ENCODE data around the gene EPS15.

The EPS15 gene

GRCh38 chr1:51316113-51316845 is 202.8 kb downstream of the EPS15 start:
- DNase-seq (ENCODE audit: low read depth in 2 of 2), result no peak

GRCh38 chr1:51314974-51315373 is 204.1 kb downstream of the EPS15 start:
- DNase-seq (ENCODE audit: low read depth in 2 of 2), result no peak

GRCh38 chr1:51313961-51314777 is 204.9 kb downstream of the EPS15 start:
- no peak for DNase-seq (ENCODE audit: low read depth in 2 of 2)

- no peak for DNase-seq (ENCODE audit: low read depth in 2 of 2)
Observed at GRCh38 chr1:51313268-51313852, 205.7 kb downstream of the EPS15 start.

- DNase-seq (ENCODE audit: low read depth in 2 of 2), result no peak
Observed at GRCh38 chr1:51312718-51313117, 206.3 kb downstream of the EPS15 start.

- DNase-seq (ENCODE audit: low read depth in 2 of 2), result no peak
Observed at GRCh38 chr1:51311826-51312225, 207.2 kb downstream of the EPS15 start.

DNA sequence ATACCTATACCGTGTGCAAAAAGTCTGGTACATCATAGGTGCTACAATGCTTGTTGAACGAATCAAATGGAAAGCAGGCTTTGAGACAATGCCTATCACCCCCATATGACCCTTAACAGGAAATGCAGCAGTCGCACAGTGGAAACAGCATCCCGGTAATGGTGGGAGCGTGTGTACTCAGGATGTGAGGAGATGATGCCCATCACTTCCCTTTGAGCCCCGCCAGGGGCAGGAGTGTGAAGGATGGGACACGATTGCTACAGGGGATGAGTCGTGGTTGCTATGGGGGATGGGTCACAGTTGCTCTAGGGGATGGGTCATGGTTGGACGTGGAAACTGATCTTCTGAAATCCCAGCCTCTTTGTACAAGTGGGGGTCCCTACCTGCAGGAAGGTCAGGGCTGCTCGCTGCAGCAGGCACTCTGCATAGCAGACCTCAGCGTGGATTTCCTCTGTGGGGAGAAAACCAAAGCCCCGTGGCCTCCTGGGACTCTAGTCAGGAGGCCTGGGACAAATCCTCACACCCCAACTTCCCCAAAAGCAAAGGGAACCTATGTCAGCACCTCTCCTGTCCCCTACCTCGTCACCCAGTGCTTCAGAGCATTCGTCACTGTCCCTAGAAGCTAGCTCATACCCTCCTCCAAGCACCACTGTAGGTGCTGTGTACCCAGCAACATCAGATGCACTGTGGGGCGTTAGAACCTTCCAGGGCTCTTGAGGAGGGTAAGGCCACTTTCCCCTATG is 208.0 kb downstream of the EPS15 start:
- no peak for DNase-seq (ENCODE audit: low read depth in 2 of 2)

DNA sequence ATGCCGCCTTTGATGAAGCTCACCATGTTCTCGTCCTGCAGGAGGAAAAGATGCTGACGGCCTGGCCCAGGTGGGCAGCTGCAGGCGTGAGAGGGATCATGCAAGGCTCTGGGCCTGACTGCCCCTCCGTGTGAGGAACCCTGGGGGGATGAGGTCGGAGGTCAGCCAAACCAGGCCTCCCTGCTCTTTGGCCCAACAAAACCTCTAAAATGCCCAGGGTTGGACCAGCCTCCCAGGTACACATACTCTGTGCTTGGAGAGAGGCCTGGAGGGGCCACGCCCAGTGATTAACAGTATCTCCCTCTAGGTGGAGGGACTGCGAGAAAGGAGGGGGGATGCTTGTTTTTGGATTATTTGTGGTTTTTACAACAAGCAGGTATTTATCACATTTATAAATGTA is 209.8 kb downstream of the EPS15 start:
- no peak for DNase-seq (ENCODE audit: low read depth in 2 of 2)

DNA sequence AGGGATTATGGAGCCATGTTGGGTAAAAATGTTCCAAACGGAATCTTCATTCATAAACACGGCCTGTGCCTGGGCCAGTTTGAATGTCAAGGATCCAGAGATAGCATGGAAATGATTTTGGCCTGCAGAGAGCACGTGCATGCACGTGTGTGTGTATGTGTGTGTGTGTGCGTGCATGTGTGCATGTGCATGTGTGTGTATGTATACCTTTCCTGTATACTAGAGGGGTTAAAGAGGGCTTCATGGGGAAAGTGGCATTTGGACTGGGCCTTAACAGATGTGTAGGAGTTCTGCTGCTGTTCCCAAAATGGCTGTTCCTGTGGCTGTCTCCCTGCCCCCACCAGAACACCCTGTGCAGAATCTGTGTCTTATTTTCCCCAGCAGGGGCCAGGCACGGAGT is 210.4 kb downstream of the EPS15 start:
- no peak for DNase-seq (ENCODE audit: low read depth in 2 of 2)

DNA sequence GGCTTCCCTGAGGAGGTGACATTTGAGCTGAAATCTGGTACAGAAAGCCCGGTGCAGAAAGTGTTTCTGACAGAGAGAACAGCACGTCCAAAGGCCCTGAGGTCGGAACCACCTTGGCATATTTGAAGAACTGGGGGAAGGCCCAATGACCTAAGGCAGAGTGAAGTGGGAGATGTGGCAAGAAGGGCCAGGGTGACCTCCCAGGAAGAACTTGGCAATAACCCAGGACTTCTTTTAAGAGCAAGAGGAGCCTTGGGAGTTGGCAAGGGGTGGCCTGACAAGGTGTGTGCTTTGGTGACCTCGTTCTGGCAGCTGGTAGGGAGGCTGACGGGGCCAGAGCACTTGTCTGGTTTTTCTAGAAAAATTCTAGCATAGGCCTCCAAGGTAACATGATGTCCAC is 212.1 kb downstream of the EPS15 start:
- no peak for DNase-seq (ENCODE audit: low read depth in 2 of 2)

DNA sequence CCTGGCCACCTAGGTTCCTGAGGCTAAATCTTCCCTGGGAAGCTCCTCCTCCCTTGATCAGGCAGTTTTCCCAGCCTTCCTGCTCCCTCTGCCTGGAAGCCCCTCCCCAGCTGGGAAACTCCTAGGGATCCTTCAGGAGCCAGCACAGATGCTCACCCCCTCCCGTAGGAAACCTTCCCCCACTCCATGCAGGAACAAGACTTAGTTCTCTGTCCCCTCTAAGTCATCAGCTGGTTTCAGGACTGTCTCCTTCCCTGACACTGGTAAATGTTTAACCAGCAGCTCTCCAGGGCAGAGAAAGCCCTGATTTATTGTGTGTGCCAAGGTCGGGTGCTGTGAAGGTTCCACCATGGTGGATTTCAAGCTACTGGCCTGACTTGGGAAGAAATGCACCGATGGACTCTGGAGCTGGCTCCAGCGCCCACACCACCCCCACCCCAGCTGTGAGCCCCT is 213.7 kb downstream of the EPS15 start:
- no peak for DNase-seq (ENCODE audit: low read depth in 2 of 2)

DNA sequence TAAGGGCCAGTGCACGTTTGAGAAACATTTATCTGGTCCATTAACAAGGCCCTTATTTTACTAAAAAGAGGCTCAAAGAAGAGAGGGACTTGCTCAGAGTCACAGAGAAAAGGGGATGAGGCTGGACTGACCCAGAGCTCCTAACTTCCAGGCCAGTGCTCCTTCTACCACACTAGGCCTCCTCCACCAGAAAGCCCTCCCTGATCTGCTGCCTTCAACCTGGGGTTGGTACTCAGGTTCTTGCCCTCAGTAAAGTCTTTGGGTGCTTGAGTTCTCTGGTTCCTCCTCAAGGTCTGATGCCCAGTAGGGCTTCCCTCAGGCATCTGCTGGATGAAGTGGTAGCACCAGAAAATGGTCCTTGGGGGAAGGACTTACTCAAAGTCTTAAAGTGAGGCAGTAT is 214.7 kb downstream of the EPS15 start:
- no peak for DNase-seq (ENCODE audit: low read depth in 2 of 2)

Measured in stimulated activated CD4-positive, alpha-beta T cell treated with anti-CD3 and anti-CD28 coated beads, Interleukin-1b, Interleukin-23, amount 100 ng/mL, for 4 hours (primary cell).